ENCODE measurements around the gene RPL18.

- TF ChIP-seq, protein P1, sequence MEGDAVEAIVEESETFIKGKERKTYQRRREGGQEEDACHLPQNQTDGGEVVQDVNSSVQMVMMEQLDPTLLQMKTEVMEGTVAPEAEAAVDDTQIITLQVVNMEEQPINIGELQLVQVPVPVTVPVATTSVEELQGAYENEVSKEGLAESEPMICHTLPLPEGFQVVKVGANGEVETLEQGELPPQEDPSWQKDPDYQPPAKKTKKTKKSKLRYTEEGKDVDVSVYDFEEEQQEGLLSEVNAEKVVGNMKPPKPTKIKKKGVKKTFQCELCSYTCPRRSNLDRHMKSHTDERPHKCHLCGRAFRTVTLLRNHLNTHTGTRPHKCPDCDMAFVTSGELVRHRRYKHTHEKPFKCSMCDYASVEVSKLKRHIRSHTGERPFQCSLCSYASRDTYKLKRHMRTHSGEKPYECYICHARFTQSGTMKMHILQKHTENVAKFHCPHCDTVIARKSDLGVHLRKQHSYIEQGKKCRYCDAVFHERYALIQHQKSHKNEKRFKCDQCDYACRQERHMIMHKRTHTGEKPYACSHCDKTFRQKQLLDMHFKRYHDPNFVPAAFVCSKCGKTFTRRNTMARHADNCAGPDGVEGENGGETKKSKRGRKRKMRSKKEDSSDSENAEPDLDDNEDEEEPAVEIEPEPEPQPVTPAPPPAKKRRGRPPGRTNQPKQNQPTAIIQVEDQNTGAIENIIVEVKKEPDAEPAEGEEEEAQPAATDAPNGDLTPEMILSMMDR (IDR thresholded peaks at IDR 0.05 in 4 of 5, conservative IDR thresholded peaks at IDR 0.05 in 1 of 5), result no peak
- no peak for TF ChIP-seq POLR2A (IDR thresholded peaks at IDR 0.05)
These were observed 15.5 kb downstream of the RPL18 start for GRCh38 chr19:48603449-48603848.

Measured in gastrocnemius medialis (tissue), 4 donors.